ENCODE measurements around the gene NAA60. TPM values are rescaled to one million over a fixed set of nuclear protein-coding genes. Genes with fewer than 3 reads are reported as not detected.
"Not testable (repeated sequence)": the region's sequence is repeated elsewhere in the genome, so short reads cannot be mapped to it uniquely, and the experiment has no call there.

The NAA60 gene
- total RNA-seq, 1 donor from 2014 or later = 75.5 TPM

DNA sequence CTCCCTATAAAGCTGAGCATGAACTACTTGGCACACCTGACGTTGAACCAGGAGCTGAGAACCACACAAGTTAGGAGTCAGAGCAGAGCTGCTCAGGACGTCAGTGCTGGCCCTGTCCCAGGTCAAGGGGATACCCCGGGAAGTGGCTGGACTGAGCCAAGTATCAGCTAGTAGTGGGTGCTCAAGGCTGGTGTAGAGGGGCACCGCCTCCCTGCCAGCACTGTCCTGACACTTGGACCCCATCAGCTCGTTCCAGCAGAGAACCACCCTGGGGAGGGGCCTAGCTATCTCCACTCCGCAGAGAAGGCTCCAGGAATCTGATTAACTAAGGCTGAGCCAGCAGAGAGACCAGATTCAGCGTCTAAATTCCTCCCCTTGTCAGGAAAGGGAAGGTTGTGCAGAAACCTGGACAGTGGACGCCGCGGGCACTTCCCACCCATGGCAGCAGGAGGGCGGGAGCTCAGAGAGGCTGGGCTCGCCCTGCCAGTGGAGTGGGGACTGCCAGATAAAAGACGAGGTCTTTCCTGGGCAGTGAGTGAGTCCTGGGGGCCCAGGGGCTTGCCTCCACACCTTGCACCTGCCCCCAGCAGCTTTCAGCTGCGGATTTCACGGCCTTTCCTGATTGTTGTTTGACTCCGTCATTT, 30.8 kb downstream of the NAA60 start:
- Mint-ChIP-seq H3K27ac (ENCODE audit: unreplicated experiment) (no peak overlapping the region), H3K36me3 (ENCODE audit: low read depth, unreplicated experiment) (peaks cover 9% of the 10 kb centered on the region), H3K27me3 (ENCODE audit: unreplicated experiment) (peaks cover 12% of the 10 kb centered on the region), H3K4me3 (ENCODE audit: unreplicated experiment) (no peak overlapping the region), H3K4me1 (ENCODE audit: unreplicated experiment) (no peaks in the 10 kb centered on the region), H3K9me3 (ENCODE audit: unreplicated experiment) (no peaks in the 10 kb centered on the region)
- no peak for DNase-seq (ENCODE audit: low spot score)
- TF ChIP-seq, protein P1, sequence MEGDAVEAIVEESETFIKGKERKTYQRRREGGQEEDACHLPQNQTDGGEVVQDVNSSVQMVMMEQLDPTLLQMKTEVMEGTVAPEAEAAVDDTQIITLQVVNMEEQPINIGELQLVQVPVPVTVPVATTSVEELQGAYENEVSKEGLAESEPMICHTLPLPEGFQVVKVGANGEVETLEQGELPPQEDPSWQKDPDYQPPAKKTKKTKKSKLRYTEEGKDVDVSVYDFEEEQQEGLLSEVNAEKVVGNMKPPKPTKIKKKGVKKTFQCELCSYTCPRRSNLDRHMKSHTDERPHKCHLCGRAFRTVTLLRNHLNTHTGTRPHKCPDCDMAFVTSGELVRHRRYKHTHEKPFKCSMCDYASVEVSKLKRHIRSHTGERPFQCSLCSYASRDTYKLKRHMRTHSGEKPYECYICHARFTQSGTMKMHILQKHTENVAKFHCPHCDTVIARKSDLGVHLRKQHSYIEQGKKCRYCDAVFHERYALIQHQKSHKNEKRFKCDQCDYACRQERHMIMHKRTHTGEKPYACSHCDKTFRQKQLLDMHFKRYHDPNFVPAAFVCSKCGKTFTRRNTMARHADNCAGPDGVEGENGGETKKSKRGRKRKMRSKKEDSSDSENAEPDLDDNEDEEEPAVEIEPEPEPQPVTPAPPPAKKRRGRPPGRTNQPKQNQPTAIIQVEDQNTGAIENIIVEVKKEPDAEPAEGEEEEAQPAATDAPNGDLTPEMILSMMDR (IDR thresholded peaks at IDR 0.05; ENCODE audit: unreplicated experiment) = no peak

DNA sequence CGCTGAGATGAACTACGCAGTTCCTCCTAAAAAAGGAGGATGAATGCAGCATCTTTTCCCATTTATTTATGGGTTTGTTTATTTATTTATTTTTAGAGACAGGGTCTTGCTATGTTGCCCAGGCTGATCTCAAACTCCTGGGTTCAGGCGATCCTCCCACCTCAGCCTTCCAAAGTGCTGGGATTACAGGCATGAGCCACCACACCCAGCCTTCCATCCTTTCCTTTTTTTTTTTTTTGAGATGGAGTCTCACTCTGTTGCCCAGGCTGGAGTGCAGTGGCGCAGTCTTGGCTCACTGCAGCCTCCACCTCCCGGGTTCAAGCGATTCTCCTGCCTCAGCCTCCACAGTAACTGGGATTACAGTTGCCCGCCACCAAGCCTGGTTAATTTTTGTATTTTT, 31.4 kb downstream of the NAA60 start:
- H3K27ac Mint-ChIP-seq (ENCODE audit: unreplicated experiment); H3K9me3 Mint-ChIP-seq (ENCODE audit: unreplicated experiment); H3K4me1 Mint-ChIP-seq (ENCODE audit: unreplicated experiment); DNase-seq (ENCODE audit: low spot score); H3K4me3 Mint-ChIP-seq (ENCODE audit: unreplicated experiment): not testable (repeated sequence)
- H3K36me3 Mint-ChIP-seq (ENCODE audit: low read depth, unreplicated experiment) = peaks cover 13% of the 10 kb centered on the region
- H3K27me3 Mint-ChIP-seq (ENCODE audit: unreplicated experiment) = peaks cover 12% of the 10 kb centered on the region

DNA sequence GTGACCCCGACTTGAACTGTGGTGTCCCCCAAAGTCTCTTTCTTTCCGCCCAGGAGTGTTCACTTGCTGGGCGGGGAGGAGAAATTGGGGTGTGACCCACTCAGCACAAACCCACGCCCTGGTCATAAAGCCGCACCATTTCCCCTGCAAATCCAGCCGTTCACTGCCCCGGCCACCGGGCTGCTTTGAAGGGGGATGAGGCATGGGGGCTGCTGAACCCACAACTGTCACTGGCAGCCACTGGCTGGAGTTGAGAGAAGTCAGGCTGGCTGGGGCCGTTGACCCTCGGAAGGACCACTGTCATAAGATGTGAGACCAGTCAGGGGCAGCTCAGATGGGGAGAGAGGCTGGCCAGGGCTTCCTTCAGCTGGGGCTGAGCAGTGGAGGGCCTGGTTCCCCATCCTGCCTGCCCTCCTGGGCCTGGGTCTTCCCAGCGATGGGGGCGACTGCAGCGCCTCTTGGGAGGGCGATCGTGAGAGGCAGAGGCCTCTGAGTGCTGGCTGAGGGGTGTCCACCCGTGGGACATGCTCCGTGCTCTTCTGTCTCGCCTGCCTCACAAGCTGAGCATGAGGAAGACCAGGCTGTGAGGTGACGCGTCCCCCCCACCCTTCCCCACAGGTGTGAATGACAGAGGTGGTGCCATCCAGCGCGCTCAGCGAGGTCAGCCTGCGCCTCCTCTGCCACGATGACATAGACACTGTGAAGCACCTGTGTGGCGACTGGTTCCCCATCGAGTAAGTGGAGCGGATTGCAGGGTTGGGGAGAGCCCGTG, 32.3 kb downstream of the NAA60 start:
- no peaks in the 10 kb centered on the region for H3K9me3 Mint-ChIP-seq (ENCODE audit: unreplicated experiment)
- H3K27ac Mint-ChIP-seq (ENCODE audit: unreplicated experiment) = peak overlapping the region; percentile 70
- no peak overlapping the region for H3K4me3 Mint-ChIP-seq (ENCODE audit: unreplicated experiment)
- H3K4me1 Mint-ChIP-seq (ENCODE audit: unreplicated experiment) = no peaks in the 10 kb centered on the region
- peaks cover 12% of the 10 kb centered on the region for H3K36me3 Mint-ChIP-seq (ENCODE audit: low read depth, unreplicated experiment)
- no peak for DNase-seq (ENCODE audit: low spot score)
- peaks cover 12% of the 10 kb centered on the region for H3K27me3 Mint-ChIP-seq (ENCODE audit: unreplicated experiment)
- TF ChIP-seq, protein P1 (IDR thresholded peaks at IDR 0.05; ENCODE audit: unreplicated experiment) = no peak

DNA sequence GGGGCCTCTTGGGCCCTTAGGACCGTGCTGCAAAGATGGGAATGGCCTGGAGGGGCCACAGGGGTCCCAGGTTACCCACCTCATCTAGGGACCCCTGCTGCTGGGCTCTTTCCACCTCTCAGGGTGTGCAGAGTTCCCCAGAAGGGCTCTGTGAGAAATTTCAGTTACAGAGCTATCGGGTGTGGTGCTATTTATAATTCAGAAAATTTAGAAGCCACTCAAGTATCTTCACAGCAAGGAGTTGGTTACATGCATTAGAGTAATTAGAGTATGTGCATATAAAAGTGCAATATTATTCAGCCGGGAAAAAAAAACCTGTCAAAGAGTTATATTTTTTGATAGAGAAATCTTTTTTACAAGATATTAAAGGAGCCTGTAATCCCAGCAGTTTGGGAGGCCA, 32.9 kb downstream of the NAA60 start:
- TF ChIP-seq, protein P1 (IDR thresholded peaks at IDR 0.05; ENCODE audit: unreplicated experiment) = no peak
- Mint-ChIP-seq H3K4me1 (ENCODE audit: unreplicated experiment) (no peaks in the 10 kb centered on the region), H3K27ac (ENCODE audit: unreplicated experiment) (no peak overlapping the region), H3K9me3 (ENCODE audit: unreplicated experiment) (no peaks in the 10 kb centered on the region), H3K27me3 (ENCODE audit: unreplicated experiment) (peaks cover 10% of the 10 kb centered on the region), H3K36me3 (ENCODE audit: low read depth, unreplicated experiment) (peaks cover 14% of the 10 kb centered on the region), H3K4me3 (ENCODE audit: unreplicated experiment) (no peak overlapping the region)
- DNase-seq (ENCODE audit: low spot score) = no peak

DNA sequence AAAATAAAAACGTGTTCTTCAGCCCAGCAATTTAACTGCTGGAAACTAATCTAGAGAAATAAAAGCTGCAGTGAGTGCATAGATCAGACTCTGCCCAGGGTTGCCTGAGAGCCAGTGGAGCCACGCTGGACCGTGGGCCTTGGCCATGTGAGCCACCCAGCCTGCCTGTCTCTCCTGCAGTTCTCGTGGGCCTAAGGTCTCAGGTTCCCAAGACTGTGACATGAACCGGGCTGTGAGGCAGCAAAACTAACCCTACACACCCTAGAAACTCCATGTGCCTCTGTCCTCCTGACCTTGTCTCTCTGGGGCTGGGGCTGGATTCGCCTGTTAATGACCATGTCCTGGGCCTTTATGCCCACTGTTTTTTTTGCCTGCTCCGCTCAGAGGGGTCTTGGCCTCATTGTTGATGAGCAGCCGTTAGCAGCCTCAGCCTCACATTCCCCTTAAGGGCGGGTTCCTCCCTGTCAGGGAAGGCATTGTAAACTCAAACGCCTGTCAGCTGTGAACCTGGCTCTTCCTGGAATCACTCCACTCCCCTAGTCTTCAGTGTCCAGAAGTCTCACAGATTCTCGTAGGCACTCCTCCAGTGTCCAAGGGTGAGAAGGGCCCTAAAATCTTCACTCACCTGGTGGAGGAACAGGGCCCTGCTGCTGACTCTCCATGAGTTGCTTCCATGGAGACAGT, 34.9 kb downstream of the NAA60 start:
- H3K9me3 Mint-ChIP-seq (ENCODE audit: unreplicated experiment) = no peaks in the 10 kb centered on the region
- H3K4me3 Mint-ChIP-seq (ENCODE audit: unreplicated experiment) = no peak overlapping the region
- H3K27me3 Mint-ChIP-seq (ENCODE audit: unreplicated experiment) = peaks cover 8% of the 10 kb centered on the region
- no peak overlapping the region for H3K27ac Mint-ChIP-seq (ENCODE audit: unreplicated experiment)
- peaks cover 32% of the 10 kb centered on the region for H3K36me3 Mint-ChIP-seq (ENCODE audit: low read depth, unreplicated experiment)
- no peaks in the 10 kb centered on the region for H3K4me1 Mint-ChIP-seq (ENCODE audit: unreplicated experiment)
- no peak for DNase-seq (ENCODE audit: low spot score)
- TF ChIP-seq, protein P1 (IDR thresholded peaks at IDR 0.05; ENCODE audit: unreplicated experiment) = no peak
